ENCODE results near the gene FARP2. TPM values are rescaled to one million over a fixed set of nuclear protein-coding genes. Genes with fewer than 3 reads are reported as not detected.

The FARP2 gene
- total RNA-seq, 1 donor from 2014 or later: 65.0 TPM

DNA sequence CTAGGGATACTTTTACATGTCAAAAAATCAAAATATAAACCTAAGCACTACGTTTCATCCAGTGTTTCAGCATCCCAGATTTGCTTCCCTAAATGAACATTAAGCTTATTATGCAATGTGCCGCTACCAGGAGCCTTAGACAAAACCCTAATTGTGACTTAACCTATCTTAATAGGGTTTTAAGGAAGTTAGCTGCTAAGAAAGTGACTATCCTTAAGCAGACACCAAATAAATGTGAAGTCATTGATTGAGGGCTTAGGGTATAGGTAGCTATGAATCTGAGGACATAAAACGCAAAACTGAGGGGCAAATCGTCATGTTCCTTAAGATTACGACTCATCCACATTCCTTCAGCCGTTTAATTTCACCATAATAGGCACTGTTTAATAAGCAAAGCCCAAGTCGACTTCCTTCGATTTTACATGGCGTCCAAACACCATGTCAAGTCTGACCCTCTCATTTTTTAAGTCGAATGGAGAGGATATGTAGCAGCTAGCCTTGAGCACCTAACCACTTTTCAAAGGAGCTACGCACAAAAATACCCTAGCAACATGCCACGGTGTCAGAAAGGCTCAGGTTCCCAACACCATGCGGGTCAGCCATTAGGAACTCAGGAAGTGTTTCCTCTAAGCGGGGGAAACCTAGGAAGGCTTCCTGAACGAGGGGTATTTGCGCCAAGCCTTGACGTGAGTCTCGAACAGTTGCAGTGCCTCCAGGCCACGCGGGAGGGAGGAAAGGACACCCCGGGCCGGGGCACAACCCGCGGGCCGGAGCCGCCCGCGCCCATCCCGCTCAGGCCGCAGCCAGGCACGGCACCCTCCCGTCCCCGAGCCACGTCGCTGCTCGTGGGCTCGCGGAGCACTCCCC is 41.6 kb upstream of the FARP2 start:
- Mint-ChIP-seq H3K27me3 (ENCODE audit: low read depth, unreplicated experiment) (no peaks in the 10 kb centered on the region), H3K9me3 (ENCODE audit: unreplicated experiment) (no peaks in the 10 kb centered on the region), H3K36me3 (ENCODE audit: low read depth, unreplicated experiment) (peaks cover 2% of the 10 kb centered on the region), H3K4me3 (ENCODE audit: unreplicated experiment) (peak overlapping the region; percentile 91), H3K27ac (ENCODE audit: unreplicated experiment) (peak overlapping the region; percentile 97), H3K4me1 (ENCODE audit: low read depth, unreplicated experiment) (peaks cover 42% of the 10 kb centered on the region)
- Histone ChIP-seq H3K27ac (ENCODE audit: low read depth, low read length) (peak overlapping the region; percentile 100), H3K4me2 (ENCODE audit: low read length) (peak overlapping the region; percentile 98), H3K36me3 (ENCODE audit: insufficient read depth, low read length) (peaks cover 6% of the 10 kb centered on the region), H2AFZ (ENCODE audit: low read depth, low read length) (peak overlapping the region; percentile 74), H4K20me1 (ENCODE audit: insufficient read depth, low read length) (peaks cover 61% of the 10 kb centered on the region), H3K79me2 (ENCODE audit: insufficient read depth, low read length) (peaks cover 93% of the 10 kb centered on the region), H3K27me3 (ENCODE audit: insufficient read depth, low read length) (no peaks in the 10 kb centered on the region), H3K4me1 (ENCODE audit: insufficient read depth, low read length) (peaks cover 55% of the 10 kb centered on the region), H3K9me3 (ENCODE audit: insufficient read depth, low read depth, low read length) (no peaks in the 10 kb centered on the region), H3K9ac (ENCODE audit: low read length) (peak overlapping the region; percentile 100), H3K4me3 (ENCODE audit: insufficient read depth, low read depth, low read length) (peak overlapping the region; percentile 98)
- TF ChIP-seq EZH2 (IDR thresholded peaks at IDR 0.05; ENCODE audit: insufficient read depth, low read length) (no peak), CTCF (IDR thresholded peaks at IDR 0.05; ENCODE audit: insufficient read depth, low read depth, low read length) (no peak)
- no peak for FAIRE-seq
- DNase-seq (ENCODE audit: low read depth): peak; percentile 41

GRCh38 chr2:241315093-241315878 is 40.8 kb upstream of the FARP2 start, which contains the start of gene HDLBP:
Gene HDLBP, minus strand, starts transcription at chr2:241315672. Its CDS starts 48,803 bp downstream, at chr2:241266869.
- Histone ChIP-seq H3K27me3 (ENCODE audit: insufficient read depth, low read length) (no peaks in the 10 kb centered on the region), H3K9me3 (ENCODE audit: insufficient read depth, low read depth, low read length) (no peaks in the 10 kb centered on the region), H3K79me2 (ENCODE audit: insufficient read depth, low read length) (peaks cover 93% of the 10 kb centered on the region), H4K20me1 (ENCODE audit: insufficient read depth, low read length) (peaks cover 62% of the 10 kb centered on the region), H3K4me2 (ENCODE audit: low read length) (peak within 1 kb of the TSS; percentile 98), H3K36me3 (ENCODE audit: insufficient read depth, low read length) (peaks cover 6% of the 10 kb centered on the region), H3K27ac (ENCODE audit: low read depth, low read length) (peak within 1 kb of the TSS; percentile 100), H3K9ac (ENCODE audit: low read length) (peak within 1 kb of the TSS; percentile 100), H3K4me3 (ENCODE audit: insufficient read depth, low read depth, low read length) (peak within 1 kb of the TSS; percentile 98), H2AFZ (ENCODE audit: low read depth, low read length) (peak within 1 kb of the TSS; percentile 87), H3K4me1 (ENCODE audit: insufficient read depth, low read length) (peaks cover 50% of the 10 kb centered on the region)
- Mint-ChIP-seq H3K4me3 (ENCODE audit: unreplicated experiment) (peak within 1 kb of the TSS; percentile 98), H3K9me3 (ENCODE audit: unreplicated experiment) (no peaks in the 10 kb centered on the region), H3K27me3 (ENCODE audit: low read depth, unreplicated experiment) (no peaks in the 10 kb centered on the region), H3K36me3 (ENCODE audit: low read depth, unreplicated experiment) (peaks cover 2% of the 10 kb centered on the region), H3K27ac (ENCODE audit: unreplicated experiment) (peak within 1 kb of the TSS; percentile 100), H3K4me1 (ENCODE audit: low read depth, unreplicated experiment) (peaks cover 43% of the 10 kb centered on the region)
- FAIRE-seq (no peak), DNase-seq (ENCODE audit: low read depth) (peak; percentile 93)
- TF ChIP-seq EZH2 (IDR thresholded peaks at IDR 0.05; ENCODE audit: insufficient read depth, low read length) (no peak), CTCF (IDR thresholded peaks at IDR 0.05; ENCODE audit: insufficient read depth, low read depth, low read length) (no peak)

Measured in astrocyte (in vitro differentiated cells and primary cell).